H1 (cell line): Measurements from ENCODE around the gene XPO1. TPM values are rescaled to one million over a fixed set of nuclear protein-coding genes. Genes with fewer than 3 reads are reported as not detected.

Source experiments
- CTCF ChIA-PET: fragments of 300-600 bp; sonication (Branson Sonifier 250); formaldehyde crosslinking; loops from one replicate; lab custom pipeline; 2021; ENCODE audit not compliant: partially characterized antibody; lab: Charles Lee
- POLR2A ChIA-PET: fragments of 300-600 bp; sonication (Branson Sonifier 250); formaldehyde crosslinking; loops from one replicate; lab custom pipeline; 2021; ENCODE audit warnings: inconsistent platforms; ENCODE audit not compliant: partially characterized antibody; lab: Charles Lee
- DNase-seq, 2 experiments: peaks; one replicate each; pipeline versions ENCODE4 v3.0.0 to v3.0.0-alpha.2; 2010 to 2022; ENCODE audit warnings: low spot score in 2 of 2, low read depth in 1 of 2, mixed read lengths in 1 of 2
- FAIRE-seq: peaks from 2 replicates; lab custom pipeline; 2011; peaks lifted over from hg19 to GRCh38; lab: Jason Lieb, UNC
- H2AFZ ChIP-seq: 2 replicates; pipeline ENCODE4 v1.8.1; 2012; ENCODE audit warnings: low read length, inconsistent platforms
- H2AK5ac ChIP-seq: 2 replicates; pipeline ENCODE4 v1.6.1; 2013; ENCODE audit warnings: low read depth, low read length
- H2BK120ac ChIP-seq: replicated peaks from 2 replicates; pipeline ENCODE3; 2013; ENCODE audit warnings: low read depth, low read length, inconsistent platforms
- H2BK12ac ChIP-seq: 2 replicates; pipeline ENCODE4 v1.6.1; 2013; ENCODE audit warnings: low read depth, low read length
- H2BK15ac ChIP-seq: 2 replicates; pipeline ENCODE4 v1.6.1; 2013; ENCODE audit warnings: low read length
- H2BK20ac ChIP-seq: 2 replicates; pipeline ENCODE4 v1.6.1; 2013; ENCODE audit warnings: low read length
- H2BK5ac ChIP-seq: 2 replicates; pipeline ENCODE4 v1.6.1; 2013; ENCODE audit warnings: low read depth, low read length
- H3K14ac ChIP-seq: 2 replicates; pipeline ENCODE4 v1.6.1; 2013; ENCODE audit warnings: inconsistent platforms; ENCODE audit not compliant: insufficient read length
- H3K18ac ChIP-seq: 2 replicates; pipeline ENCODE4 v1.6.1; 2013; ENCODE audit warnings: low read length; ENCODE audit errors: extremely low read depth
- H3K23ac ChIP-seq: 2 replicates; pipeline ENCODE4 v1.6.1; 2013; ENCODE audit warnings: inconsistent platforms; ENCODE audit not compliant: insufficient read length
- H3K23me2 ChIP-seq: 2 replicates; pipeline ENCODE4 v1.6.1; 2013; ENCODE audit warnings: low read depth, low read length
- H3K27ac ChIP-seq: 2 replicates; pipeline ENCODE4 v1.6.1; 2011; ENCODE audit warnings: low read depth, low read length, inconsistent platforms
- H3K27me3 ChIP-seq, 4 experiments: replicated peaks in 1 of 4; 1 replicate in 1 of 4; 2 replicates in 3 of 4; pipeline versions ENCODE4 v1.6.1 to v1.8.1; 2011 to 2013; ENCODE audit warnings: low read length in 3 of 4, mild to moderate bottlenecking in 3 of 4, inconsistent platforms in 2 of 4, mixed read lengths in 2 of 4, moderate library complexity in 1 of 4; ENCODE audit not compliant: control insufficient read depth in 3 of 4, insufficient read depth in 3 of 4; ENCODE audit errors: extremely low read depth in 1 of 4
- H3K36me3 ChIP-seq, 4 experiments: 2 replicates each; pipeline versions ENCODE4 v1.6.1 to v1.8.1; 2011 to 2013; ENCODE audit warnings: mild to moderate bottlenecking in 4 of 4, low read length in 3 of 4, moderate library complexity in 2 of 4, control low read depth in 1 of 4, inconsistent platforms in 1 of 4; ENCODE audit not compliant: insufficient read depth in 4 of 4, control insufficient read depth in 2 of 4
- H3K4ac ChIP-seq: replicated peaks from 2 replicates; pipeline ENCODE3; 2013; ENCODE audit warnings: low read length, low read depth, mixed read lengths, inconsistent platforms; ENCODE audit not compliant: insufficient read length
- H3K4me1 ChIP-seq, 4 experiments: replicated peaks in 1 of 4; 1 replicate in 1 of 4; 2 replicates in 3 of 4; pipeline versions ENCODE4 v1.6.1 to v1.8.1; 2011 to 2013; ENCODE audit warnings: low read length in 3 of 4, inconsistent platforms in 2 of 4, mixed read lengths in 1 of 4; ENCODE audit not compliant: insufficient read depth in 4 of 4, control insufficient read depth in 3 of 4
- H3K4me2 ChIP-seq, 2 experiments: 2 replicates each; pipeline versions ENCODE4 v1.6.1 to v1.8.1; 2011 to 2013; ENCODE audit warnings: low read depth in 2 of 2, low read length in 2 of 2, control low read depth in 1 of 2, inconsistent platforms in 1 of 2, mild to moderate bottlenecking in 1 of 2; ENCODE audit not compliant: insufficient read depth in 1 of 2
- H3K4me3 ChIP-seq, 4 experiments: fragments of 200-600, 300-600 bp in 1 of 4; sonication (generic), shearing (Covaris generic), sonication (Bioruptor Twin) in 1 of 4; 2 replicates each; pipeline versions ENCODE4 v1.5.1 to v1.8.1; 2011 to 2016; ENCODE audit warnings: low read length in 4 of 4, low read depth in 3 of 4, control low read depth in 2 of 4, inconsistent platforms in 2 of 4, mild to moderate bottlenecking in 2 of 4, mixed read lengths in 1 of 4, moderate library complexity in 1 of 4; ENCODE audit not compliant: insufficient read depth in 2 of 4; ENCODE audit errors: extremely low read depth in 1 of 4
- H3K56ac ChIP-seq: replicated peaks from 2 replicates; pipeline ENCODE3; 2013; ENCODE audit warnings: low read depth, mild to moderate bottlenecking, mixed read lengths, low read length, inconsistent platforms; ENCODE audit not compliant: insufficient read length
- H3K79me1 ChIP-seq: 2 replicates; pipeline ENCODE4 v1.6.1; 2013; ENCODE audit warnings: low read depth, low read length, control low read depth
- H3K79me2 ChIP-seq, 2 experiments: 2 replicates each; pipeline versions ENCODE4 v1.6.1 to v1.8.1; 2012 to 2013; ENCODE audit warnings: low read length in 2 of 2, mild to moderate bottlenecking in 2 of 2, inconsistent platforms in 1 of 2; ENCODE audit not compliant: insufficient read depth in 2 of 2, control insufficient read depth in 1 of 2
- H3K9ac ChIP-seq, 4 experiments: replicated peaks in 1 of 4; 1 replicate in 1 of 4; 2 replicates in 3 of 4; pipeline versions ENCODE4 v1.6.1 to v1.8.1; 2011 to 2013; ENCODE audit warnings: low read depth in 3 of 4, low read length in 3 of 4, control low read depth in 2 of 4, mild to moderate bottlenecking in 2 of 4, moderate library complexity in 2 of 4, inconsistent platforms in 1 of 4; ENCODE audit errors: extremely low read depth in 1 of 4
- H3K9me3 ChIP-seq, 2 experiments: 2 replicates each; pipeline versions ENCODE4 v1.6.1 to v1.8.1; 2012 to 2013; ENCODE audit warnings: mild to moderate bottlenecking in 2 of 2, moderate library complexity in 2 of 2, control low read depth in 1 of 2, inconsistent platforms in 1 of 2, low read depth in 1 of 2, low read length in 1 of 2, mixed read lengths in 1 of 2; ENCODE audit not compliant: insufficient read depth in 2 of 2
- H4K20me1 ChIP-seq, 2 experiments: replicated peaks in 1 of 2; 2 replicates each; pipeline versions ENCODE3 to v1.8.1; 2011 to 2013; ENCODE audit warnings: inconsistent platforms in 2 of 2, low read length in 2 of 2, mild to moderate bottlenecking in 1 of 2; ENCODE audit not compliant: insufficient read depth in 2 of 2, control insufficient read depth in 1 of 2
- H4K5ac ChIP-seq: 2 replicates; pipeline ENCODE4 v1.6.1; 2013; ENCODE audit warnings: low read length, low read depth, mixed read lengths, inconsistent platforms; ENCODE audit not compliant: insufficient read length
- H4K8ac ChIP-seq: 2 replicates; pipeline ENCODE4 v1.8.0; 2013; ENCODE audit warnings: mild to moderate bottlenecking, moderate library complexity, low read length, inconsistent platforms; ENCODE audit not compliant: insufficient read depth; ENCODE audit errors: extremely low read depth
- H4K91ac ChIP-seq: replicated peaks from 2 replicates; pipeline ENCODE3; 2013; ENCODE audit warnings: low read length, mixed read lengths, inconsistent platforms; ENCODE audit not compliant: insufficient read length
- BCL11A ChIP-seq, 2 experiments: IDR thresholded peaks; one replicate each; pipeline ENCODE4 v1.6.1; 2011; ENCODE audit warnings: low read depth in 2 of 2, low read length in 2 of 2, mild to moderate bottlenecking in 2 of 2
- CHD2 ChIP-seq: IDR thresholded peaks from 2 replicates; pipeline ENCODE4 v1.6.1; 2012; ENCODE audit warnings: low read length, improper control_type of control experiment
- EGR1 ChIP-seq: IDR thresholded peaks from 2 replicates; pipeline ENCODE4 v1.6.1; 2011; ENCODE audit warnings: low read depth, low read length, borderline replicate concordance
- JUN ChIP-seq: IDR thresholded peaks from 2 replicates; pipeline ENCODE4 v1.6.1; 2011; ENCODE audit warnings: low read depth, mild to moderate bottlenecking, improper control_type of control experiment, low read length
- JUND ChIP-seq: IDR thresholded peaks from 2 replicates; pipeline ENCODE4 v1.6.1; 2011; ENCODE audit warnings: mild to moderate bottlenecking, improper control_type of control experiment, low read length
- NANOG ChIP-seq: IDR thresholded peaks from 2 replicates; pipeline ENCODE4 v1.6.1; 2011; ENCODE audit warnings: low read length, low read depth, mild to moderate bottlenecking, inconsistent platforms; ENCODE audit not compliant: insufficient read depth, poor library complexity, severe bottlenecking
- SIN3A ChIP-seq, 2 experiments: IDR thresholded peaks in 1 of 2; conservative IDR thresholded peaks in 1 of 2; 2 replicates each; pipeline ENCODE4 v1.6.1; 2011 to 2012; ENCODE audit warnings: low read length in 2 of 2, improper control_type of control experiment in 1 of 2, low read depth in 1 of 2, mild to moderate bottlenecking in 1 of 2
- SP4 ChIP-seq: IDR thresholded peaks from 2 replicates; pipeline ENCODE4 v1.6.1; 2012; ENCODE audit warnings: low read length, inconsistent platforms
- TEAD4 ChIP-seq: IDR thresholded peaks from 2 replicates; pipeline ENCODE4 v1.6.1; 2012; ENCODE audit warnings: low read depth, low read length, inconsistent platforms, mixed read lengths
- WGBS, 2 experiments: shearing (Covaris generic) in 1 of 2; methylation state at CpG; one replicate each; pipeline versions ENCODE4 v1.1.6 to v1.1.7; 2013 to 2015; ENCODE audit warnings: low lambda C conversion rate in 2 of 2, mixed read lengths in 2 of 2, inconsistent platforms in 1 of 2, low coverage in 1 of 2, missing lambda C conversion rate in 1 of 2; ENCODE audit not compliant: insufficient replicate concordance in 2 of 2, insufficient coverage in 1 of 2, insufficient read length in 1 of 2; ENCODE audit errors: extremely low coverage in 1 of 2, missing lambda C conversion rate in 1 of 2; 5-methylcytosine and 5-hydroxymethylcytosine counted together
- polyA plus RNA-seq, 7 experiments: library from polyadenylated mRNA; depleted of rRNA in 3 of 7; stranded (reverse) in 5 of 7; unstranded in 2 of 7; fragments of >200 nt in 5 of 7; fragments of 200-250 nt in 2 of 7; gene quantifications; 1 replicate in 5 of 7; 2 replicates in 1 of 7; 4 replicates in 1 of 7; pipeline versions ENCODE4 v1.2.1 to v1.2.3, GENCODE V29; 2011 to 2013; ENCODE audit warnings: missing spikeins in 2 of 7, mixed read lengths in 2 of 7
- total RNA-seq: library from RNA; stranded (reverse); fragmentation: NEBNext Ultra II Directional; extraction: Animal tissue kit (Norgen Biotek cat#: 25700); gene quantifications from 2 replicates; pipeline ENCODE4 v1.2.1, GENCODE V29; 2021
- TF ChIP-seq, protein P1 (sequence below): IDR thresholded peaks from 2 replicates; pipeline ENCODE4 v1.6.1; 2012; ENCODE audit warnings: low read length, inconsistent platforms
- TF ChIP-seq, protein P2 (sequence below): IDR thresholded peaks from 2 replicates; pipeline ENCODE4 v1.6.1; 2012; ENCODE audit warnings: inconsistent platforms

Gene XPO1
- total and polyA plus RNA-seq, 2 of the 8 experiments (the other 6 are each of a cell fraction or from before 2014, with no cell fraction given), result 110 to 296 TPM

DNA sequence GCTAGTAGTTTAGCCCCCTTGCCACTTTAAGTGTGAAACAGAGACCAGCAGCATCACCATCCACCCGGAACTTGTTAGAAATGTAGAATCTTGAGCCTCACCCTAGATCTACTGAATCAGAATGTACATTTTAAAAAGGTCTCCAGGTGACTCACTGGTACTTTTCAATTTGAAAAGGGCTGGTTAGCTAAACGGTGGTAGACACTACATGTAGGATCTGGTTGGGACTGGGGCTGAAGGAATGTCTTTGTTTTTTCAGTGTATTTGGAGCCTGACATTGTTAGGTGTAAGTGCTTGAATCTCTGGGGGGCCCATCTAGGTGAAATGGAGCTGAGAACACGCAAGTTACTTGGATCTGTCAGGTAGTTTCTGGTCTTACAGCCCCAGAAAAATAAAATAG, 44.0 kb upstream of the XPO1 start:
- no peak overlapping the region for H4K91ac ChIP-seq
- no peak overlapping the region for H4K8ac ChIP-seq
- H3K4ac ChIP-seq, result no peak overlapping the region
- H2BK5ac ChIP-seq, result no peak overlapping the region
- FAIRE-seq (peak; percentile 90), DNase-seq (peak in 1 of 2 experiments; percentile 72)
- no peak overlapping the region; the same call in 1 of the 2 replicates for H3K18ac ChIP-seq
- ChIA-PET POLR2A (interaction anchor here (0.7 to 2.6 kb wide), 7 partner anchors 16 to 106 kb away, joined by 3 to 13 read pairs (median 3); partner anchors contain the start of gene XPO1), CTCF (interaction anchor here (0.9 to 1.1 kb wide), 3 partner anchors 16 to 21 kb away, joined by 3 read pairs; no protein-coding TSS in a partner anchor)
- peak overlapping the region; percentile 35 to 49; a peak in 3 of 4 replicates for H3K4me2 ChIP-seq
- no peaks in the 10 kb centered on the region for H3K23me2 ChIP-seq
- WGBS, 2 experiments, result 11% methylated on average over 3 of the region's 3 CpGs; no CpG with 5 or more reads in 1 of the 2 experiments
- peak overlapping the region in 2 of 4 experiments; percentile 11 to 14; a peak in 1 of 7 replicates for H3K9ac ChIP-seq
- H3K9me3 ChIP-seq, result no peaks in the 10 kb centered on the region
- H3K56ac ChIP-seq, result no peak overlapping the region
- H3K23ac ChIP-seq, result no peak overlapping the region
- H3K4me1 ChIP-seq, result peaks cover 0 to 13% (median 5%) of the 10 kb centered on the region in 4 experiments; a peak in 4 of 7 replicates
- H3K4me3 ChIP-seq, result peak overlapping the region in 1 of 4 experiments; percentile 3; a peak in 2 of 8 replicates
- no peaks in the 10 kb centered on the region for H3K36me3 ChIP-seq
- no peak overlapping the region for H2AK5ac ChIP-seq
- H2AFZ ChIP-seq, result no peak overlapping the region; the same call in 1 of the 2 replicates
- no peak overlapping the region for H3K14ac ChIP-seq
- H2BK120ac ChIP-seq, result no peak overlapping the region
- H3K79me1 ChIP-seq, result no peaks in the 10 kb centered on the region
- H3K27ac ChIP-seq, result peak overlapping the region; percentile 11; the same call in 1 of the 2 replicates
- H2BK20ac ChIP-seq, result no peak overlapping the region
- peak overlapping the region; percentile 84 for H4K5ac ChIP-seq
- no peaks in the 10 kb centered on the region for H3K79me2 ChIP-seq
- no peaks in the 10 kb centered on the region for H3K27me3 ChIP-seq
- H4K20me1 ChIP-seq, result no peaks in the 10 kb centered on the region
- H2BK12ac ChIP-seq, result no peak overlapping the region
- no peak overlapping the region for H2BK15ac ChIP-seq
- 0 out of 2 replicates have a peak, but pooled peaks have one; percentile 62 for TF ChIP-seq TEAD4
- no peak for TF ChIP-seq SP4
- peak; percentile 85 for TF ChIP-seq NANOG
- no peak for TF ChIP-seq SIN3A (conservative IDR thresholded peaks at IDR 0.05 in 1 of 2, IDR thresholded peaks at IDR 0.05 in 1 of 2; ENCODE audit: low read depth in 1 of 2, low read length in 2 of 2)
- TF ChIP-seq CHD2, result peak; percentile 41; the same call in 1 of the 2 replicates
- TF ChIP-seq, protein P1, sequence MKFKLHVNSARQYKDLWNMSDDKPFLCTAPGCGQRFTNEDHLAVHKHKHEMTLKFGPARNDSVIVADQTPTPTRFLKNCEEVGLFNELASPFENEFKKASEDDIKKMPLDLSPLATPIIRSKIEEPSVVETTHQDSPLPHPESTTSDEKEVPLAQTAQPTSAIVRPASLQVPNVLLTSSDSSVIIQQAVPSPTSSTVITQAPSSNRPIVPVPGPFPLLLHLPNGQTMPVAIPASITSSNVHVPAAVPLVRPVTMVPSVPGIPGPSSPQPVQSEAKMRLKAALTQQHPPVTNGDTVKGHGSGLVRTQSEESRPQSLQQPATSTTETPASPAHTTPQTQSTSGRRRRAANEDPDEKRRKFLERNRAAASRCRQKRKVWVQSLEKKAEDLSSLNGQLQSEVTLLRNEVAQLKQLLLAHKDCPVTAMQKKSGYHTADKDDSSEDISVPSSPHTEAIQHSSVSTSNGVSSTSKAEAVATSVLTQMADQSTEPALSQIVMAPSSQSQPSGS, result peak; percentile 23; the same call in 1 of the 2 replicates
- TF ChIP-seq EGR1, result no peak
- TF ChIP-seq JUND, result peak; percentile 88
- peak in 1 of 2 experiments; percentile 25 for TF ChIP-seq BCL11A (IDR thresholded peaks at IDR 0.05; ENCODE audit: low read depth in 2 of 2, low read length in 2 of 2)
- peak; percentile 70 for TF ChIP-seq JUN
- TF ChIP-seq, protein P2, sequence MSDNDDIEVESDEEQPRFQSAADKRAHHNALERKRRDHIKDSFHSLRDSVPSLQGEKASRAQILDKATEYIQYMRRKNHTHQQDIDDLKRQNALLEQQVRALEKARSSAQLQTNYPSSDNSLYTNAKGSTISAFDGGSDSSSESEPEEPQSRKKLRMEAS, result no peak
